Osteocyte (in vitro differentiated cells): ENCODE measurements around the gene SLC12A2. TPM values are rescaled to one million over a fixed set of nuclear protein-coding genes. Genes with fewer than 3 reads are reported as not detected.

Experiments used
- DNase-seq: peaks from one replicate; pipeline ENCODE4 v3.0.0; 2021; ENCODE audit warnings: mixed read lengths; ENCODE audit not compliant: unreplicated experiment; ENCODE audit errors: extremely low spot score
- H3K27ac Mint-ChIP-seq: one replicate; pipeline ENCODE4 v1.8.0; 2021; ENCODE audit warnings: mild to moderate bottlenecking, mixed read lengths; ENCODE audit not compliant: unreplicated experiment
- H3K27me3 Mint-ChIP-seq: one replicate; pipeline ENCODE4 v1.8.0; 2021; ENCODE audit warnings: mixed read lengths; ENCODE audit not compliant: unreplicated experiment
- H3K36me3 Mint-ChIP-seq: one replicate; pipeline ENCODE4 v1.8.0; 2021; ENCODE audit warnings: mixed read lengths; ENCODE audit not compliant: unreplicated experiment
- H3K4me1 Mint-ChIP-seq: one replicate; pipeline ENCODE4 v1.8.0; 2021; ENCODE audit warnings: mixed read lengths; ENCODE audit not compliant: unreplicated experiment
- H3K4me3 Mint-ChIP-seq: one replicate; pipeline ENCODE4 v1.8.0; 2021; ENCODE audit warnings: mild to moderate bottlenecking, moderate library complexity, mixed read lengths; ENCODE audit not compliant: unreplicated experiment
- H3K9me3 Mint-ChIP-seq: one replicate; pipeline ENCODE4 v1.8.0; 2021; ENCODE audit warnings: mixed read lengths; ENCODE audit not compliant: unreplicated experiment
- CTCF ChIP-seq: fragments of 200-600 bp; sonication (generic); IDR thresholded peaks from 2 replicates; pipeline ENCODE4 v1.5.0; 2021; ENCODE audit warnings: antibody characterized with exemption, mild to moderate bottlenecking, moderate library complexity
- total RNA-seq: library from RNA; stranded (reverse); gene quantifications from 2 replicates; pipeline ENCODE4 v1.2.1, GENCODE V29; 2021

The SLC12A2 gene
- total RNA-seq, 1 donor from 2014 or later, result 37.9 TPM

DNA sequence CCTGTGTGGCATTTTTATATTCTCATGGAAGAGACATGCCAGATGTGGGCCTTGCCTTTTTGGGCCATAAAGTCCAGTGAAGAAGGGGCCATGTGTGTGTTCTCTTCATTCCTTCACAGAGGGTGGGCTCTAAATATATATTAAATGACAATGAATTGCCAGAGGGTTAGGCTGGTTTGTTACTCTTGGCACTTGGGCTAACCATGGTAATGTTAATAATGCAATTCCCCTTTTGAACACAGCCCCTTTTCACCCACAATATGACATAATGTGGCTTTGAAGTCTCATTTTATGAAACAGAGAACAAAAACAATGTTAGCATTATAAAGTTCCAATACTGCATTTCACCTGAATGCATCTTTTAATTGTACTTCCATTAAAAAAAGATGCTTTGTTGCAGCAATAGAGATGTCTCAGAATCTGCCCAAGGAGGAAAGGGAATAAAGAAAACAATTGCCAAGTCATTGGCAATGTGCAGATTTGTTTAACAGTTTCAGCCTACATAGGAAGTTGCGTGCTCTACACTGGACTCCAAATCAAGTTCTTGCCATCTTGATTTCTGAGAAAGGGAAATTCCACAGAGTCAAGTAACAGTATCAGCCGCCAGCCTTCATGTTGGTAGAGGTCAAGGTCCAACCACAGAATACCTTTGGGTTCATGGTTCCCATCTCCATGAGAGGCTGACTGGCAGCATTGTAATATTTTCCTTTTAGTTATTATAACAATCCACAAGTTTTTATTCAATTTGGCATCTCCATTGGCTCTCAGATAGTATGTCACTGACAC, 141.9 kb downstream of the SLC12A2 start:
- no peak for DNase-seq
- Mint-ChIP-seq H3K9me3 (peaks cover 15% of the 10 kb centered on the region), H3K4me3 (no peak overlapping the region), H3K4me1 (peaks cover 43% of the 10 kb centered on the region), H3K27me3 (peaks cover 22% of the 10 kb centered on the region), H3K27ac (peak overlapping the region; percentile 44), H3K36me3 (peaks cover 3% of the 10 kb centered on the region)
- TF ChIP-seq CTCF, result no peak

GRCh38 chr5:128228008-128228407, 144.4 kb downstream of the SLC12A2 start:
- H3K9me3 Mint-ChIP-seq, result peaks cover 15% of the 10 kb centered on the region
- peaks cover 43% of the 10 kb centered on the region for H3K4me1 Mint-ChIP-seq
- H3K4me3 Mint-ChIP-seq, result no peak overlapping the region
- peaks cover 4% of the 10 kb centered on the region for H3K36me3 Mint-ChIP-seq
- no peak for TF ChIP-seq CTCF
- DNase-seq, result no peak
- H3K27me3 Mint-ChIP-seq, result peaks cover 4% of the 10 kb centered on the region
- H3K27ac Mint-ChIP-seq, result no peak overlapping the region

- no peak overlapping the region for H3K4me3 Mint-ChIP-seq
- no peak for TF ChIP-seq CTCF
- H3K27ac Mint-ChIP-seq, result no peak overlapping the region
- no peaks in the 10 kb centered on the region for H3K27me3 Mint-ChIP-seq
- H3K4me1 Mint-ChIP-seq, result peaks cover 43% of the 10 kb centered on the region
- H3K36me3 Mint-ChIP-seq, result peaks cover 4% of the 10 kb centered on the region
- no peak for DNase-seq
- H3K9me3 Mint-ChIP-seq, result peaks cover 15% of the 10 kb centered on the region
Observed at GRCh38 chr5:128228521-128228920, 145.0 kb downstream of the SLC12A2 start.

DNA sequence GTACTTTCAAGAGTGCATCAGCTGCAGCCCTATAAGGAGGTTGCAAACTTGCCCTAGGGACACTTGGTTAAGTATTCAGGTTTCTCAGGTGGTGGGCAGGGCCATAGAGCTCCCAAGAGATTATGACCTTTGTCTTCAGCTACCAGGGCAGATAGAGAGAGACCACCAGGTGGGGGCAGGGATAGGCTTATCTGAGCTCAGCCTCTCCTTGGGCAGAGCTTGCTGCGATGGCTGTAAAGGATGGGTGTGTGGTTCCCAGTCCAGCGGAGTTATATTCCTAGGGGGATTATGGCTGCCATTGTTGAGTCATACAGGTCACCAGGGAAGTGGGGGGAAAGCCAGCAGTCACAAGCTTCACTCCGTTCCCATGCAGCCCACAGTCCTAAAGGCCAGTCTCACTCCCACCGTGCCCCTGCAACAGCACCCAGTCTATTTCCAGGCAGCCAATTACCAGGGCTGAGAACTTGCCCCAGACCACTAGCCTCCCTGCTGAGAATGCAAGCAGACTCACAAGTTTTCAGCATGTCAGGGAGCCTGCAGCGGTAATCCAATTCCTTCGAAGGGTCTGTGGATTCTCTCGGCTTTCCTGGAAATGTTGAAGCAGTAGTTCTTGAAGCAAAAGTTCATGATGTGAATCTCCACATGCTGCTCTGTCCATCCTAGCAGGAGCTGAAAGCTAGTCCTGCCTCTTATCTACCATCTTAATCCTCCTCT, 151.5 kb downstream of the SLC12A2 start:
- H3K27ac Mint-ChIP-seq, result no peak overlapping the region
- peaks cover 11% of the 10 kb centered on the region for H3K9me3 Mint-ChIP-seq
- H3K36me3 Mint-ChIP-seq, result peaks cover 4% of the 10 kb centered on the region

More for the DNA sequence above, 151.5 kb downstream of the SLC12A2 start:
- no peak overlapping the region for H3K4me3 Mint-ChIP-seq
- DNase-seq, result no peak
- H3K27me3 Mint-ChIP-seq, result peaks cover 4% of the 10 kb centered on the region
- no peak for TF ChIP-seq CTCF
- peaks cover 14% of the 10 kb centered on the region for H3K4me1 Mint-ChIP-seq
